ENCODE results near the gene RAB3IL1.
"Not testable (repeated sequence)": the region's sequence is repeated elsewhere in the genome, so short reads cannot be mapped to it uniquely, and the experiment has no call there.

The RAB3IL1 gene

DNA sequence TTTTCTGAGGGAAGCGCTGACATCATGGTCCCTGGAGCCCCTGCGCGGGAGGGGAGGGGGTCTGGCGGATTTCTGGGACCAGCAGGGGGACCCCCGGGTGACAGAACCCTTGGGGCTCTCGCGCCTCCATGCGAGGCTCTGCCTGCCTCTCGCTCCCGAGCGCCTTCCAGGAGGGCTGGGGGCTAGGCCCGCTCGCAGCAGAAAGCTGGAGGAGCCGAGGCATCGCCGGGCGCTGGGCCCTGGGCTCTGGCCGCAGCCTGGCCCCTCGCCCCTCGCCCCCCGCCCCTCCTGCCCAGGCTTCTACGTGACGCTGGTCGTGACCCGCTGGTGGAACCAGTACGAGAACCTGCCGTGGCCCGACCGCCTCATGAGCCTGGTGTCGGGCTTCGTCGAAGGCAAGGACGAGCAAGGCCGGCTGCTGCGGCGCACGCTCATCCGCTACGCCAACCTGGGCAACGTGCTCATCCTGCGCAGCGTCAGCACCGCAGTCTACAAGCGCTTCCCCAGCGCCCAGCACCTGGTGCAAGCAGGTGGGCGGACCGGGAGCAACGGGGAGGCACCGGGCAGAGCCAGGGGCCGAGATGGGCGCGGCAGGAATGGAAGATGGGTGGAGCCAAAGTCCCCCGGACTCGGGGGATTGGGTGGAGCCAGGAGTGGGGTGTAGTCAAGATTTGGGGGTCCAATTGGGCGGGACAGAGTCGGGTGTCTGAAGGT is 38.2 kb upstream of the RAB3IL1 start:
- intact Hi-C loops (cut with DNase I; ENCODE audit: low total_unique reads): no loop called here
- DNase-seq: peak in 1 of 2 donors; percentile 70
- peak overlapping the region; percentile 56 to 61 for H3K27ac ChIP-seq
- peaks cover 0 to 8% (median 0%) of the 10 kb centered on the region in 3 donors for H3K36me3 ChIP-seq
- H3K27me3 ChIP-seq: peaks cover 0 to 11% of the 10 kb centered on the region in 2 donors
- peaks cover 0 to 17% (median 13%) of the 10 kb centered on the region in 4 donors for H3K4me1 ChIP-seq
- H3K4me3 ChIP-seq: peak overlapping the region; percentile 42 to 50
- H3K9me3 ChIP-seq: no peaks in the 10 kb centered on the region
- TF ChIP-seq, protein P1, sequence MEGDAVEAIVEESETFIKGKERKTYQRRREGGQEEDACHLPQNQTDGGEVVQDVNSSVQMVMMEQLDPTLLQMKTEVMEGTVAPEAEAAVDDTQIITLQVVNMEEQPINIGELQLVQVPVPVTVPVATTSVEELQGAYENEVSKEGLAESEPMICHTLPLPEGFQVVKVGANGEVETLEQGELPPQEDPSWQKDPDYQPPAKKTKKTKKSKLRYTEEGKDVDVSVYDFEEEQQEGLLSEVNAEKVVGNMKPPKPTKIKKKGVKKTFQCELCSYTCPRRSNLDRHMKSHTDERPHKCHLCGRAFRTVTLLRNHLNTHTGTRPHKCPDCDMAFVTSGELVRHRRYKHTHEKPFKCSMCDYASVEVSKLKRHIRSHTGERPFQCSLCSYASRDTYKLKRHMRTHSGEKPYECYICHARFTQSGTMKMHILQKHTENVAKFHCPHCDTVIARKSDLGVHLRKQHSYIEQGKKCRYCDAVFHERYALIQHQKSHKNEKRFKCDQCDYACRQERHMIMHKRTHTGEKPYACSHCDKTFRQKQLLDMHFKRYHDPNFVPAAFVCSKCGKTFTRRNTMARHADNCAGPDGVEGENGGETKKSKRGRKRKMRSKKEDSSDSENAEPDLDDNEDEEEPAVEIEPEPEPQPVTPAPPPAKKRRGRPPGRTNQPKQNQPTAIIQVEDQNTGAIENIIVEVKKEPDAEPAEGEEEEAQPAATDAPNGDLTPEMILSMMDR (IDR thresholded peaks at IDR 0.05): no peak

DNA sequence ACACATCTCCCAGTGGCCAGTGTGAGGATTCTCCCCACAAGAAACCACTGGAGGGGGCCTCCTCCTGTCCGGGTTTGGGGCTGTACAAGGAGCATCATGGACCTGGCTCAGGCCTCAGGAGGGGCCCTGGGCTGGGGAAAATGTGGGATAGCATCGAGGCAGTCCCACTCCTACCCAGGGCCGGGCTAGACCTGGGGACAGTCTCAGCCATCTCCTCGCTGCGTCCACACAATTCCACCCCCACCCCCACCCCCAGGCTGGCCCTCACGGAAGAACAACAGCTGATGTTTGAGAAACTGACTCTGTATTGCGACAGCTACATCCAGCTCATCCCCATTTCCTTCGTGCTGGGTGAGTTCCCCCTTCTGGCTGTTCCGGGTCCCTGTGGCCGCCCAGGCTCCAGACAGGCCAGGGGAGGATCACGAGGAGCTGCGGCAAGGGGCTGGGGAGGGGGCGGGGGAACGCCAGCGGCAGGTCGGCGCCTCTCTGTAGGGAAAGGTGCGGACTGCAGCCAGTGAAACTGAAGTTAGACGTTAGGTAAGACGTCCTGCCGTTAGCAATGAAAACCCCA is 37.6 kb upstream of the RAB3IL1 start:
- Histone ChIP-seq H3K4me3 (peak overlapping the region; percentile 42 to 50), H3K27me3 (peaks cover 0 to 11% of the 10 kb centered on the region in 2 donors), H3K27ac (peak overlapping the region; percentile 56 to 61), H3K4me1 (peaks cover 0 to 20% (median 15%) of the 10 kb centered on the region in 4 donors), H3K9me3 (no peaks in the 10 kb centered on the region), H3K36me3 (peaks cover 0 to 8% (median 0%) of the 10 kb centered on the region in 3 donors)
- TF ChIP-seq, protein P1 (IDR thresholded peaks at IDR 0.05): no peak
- intact Hi-C loops (cut with DNase I; ENCODE audit: low total_unique reads): no loop called here
- DNase-seq: peak; percentile 86 to 88

DNA sequence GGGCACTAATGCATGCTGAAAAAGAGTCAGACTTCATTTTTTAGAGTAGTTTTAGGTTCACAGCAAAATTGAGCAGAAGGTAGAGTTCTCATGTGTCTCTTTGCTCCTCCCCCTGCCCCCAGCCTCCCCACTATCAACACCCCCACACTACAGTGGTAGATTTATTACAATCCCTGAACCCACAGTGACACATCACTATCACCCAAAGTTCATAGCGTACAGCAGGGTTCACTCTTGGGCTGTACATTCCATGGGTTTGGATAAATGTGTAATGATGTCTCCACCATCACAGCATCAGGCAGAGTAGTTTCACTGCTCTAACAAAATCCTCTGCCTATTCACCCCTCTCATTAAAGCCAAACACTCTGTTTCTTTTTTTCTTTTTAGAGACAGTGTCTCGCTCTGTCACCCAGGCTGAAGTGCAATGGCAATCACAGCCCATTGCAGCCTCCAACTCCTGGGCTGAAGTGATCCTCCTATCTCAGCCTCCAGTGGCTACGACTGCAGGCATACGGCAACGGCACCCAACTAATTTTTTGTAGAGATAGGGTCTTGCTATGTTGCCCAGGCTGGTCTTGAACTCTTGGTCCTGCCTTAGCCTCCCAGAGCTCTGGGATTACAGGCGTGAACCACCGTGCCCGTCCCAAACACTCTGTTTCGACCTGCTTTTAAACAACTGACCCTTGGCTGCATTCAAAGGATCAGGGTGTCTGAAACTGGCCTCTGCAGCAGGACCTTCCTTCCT is 36.9 kb upstream of the RAB3IL1 start:
- Histone ChIP-seq H3K9me3 (no peaks in the 10 kb centered on the region), H3K4me3 (peak overlapping the region in 1 of 2 donors; percentile 50), H3K27ac (peak overlapping the region; percentile 56 to 61), H3K27me3 (peaks cover 0 to 11% of the 10 kb centered on the region in 2 donors), H3K36me3 (peaks cover 0 to 8% (median 0%) of the 10 kb centered on the region in 3 donors), H3K4me1 (peaks cover 0 to 27% (median 22%) of the 10 kb centered on the region in 4 donors)
- no peak for DNase-seq
- TF ChIP-seq, protein P1 (IDR thresholded peaks at IDR 0.05): no peak
- intact Hi-C loops (cut with DNase I; ENCODE audit: low total_unique reads): no loop called here

DNA sequence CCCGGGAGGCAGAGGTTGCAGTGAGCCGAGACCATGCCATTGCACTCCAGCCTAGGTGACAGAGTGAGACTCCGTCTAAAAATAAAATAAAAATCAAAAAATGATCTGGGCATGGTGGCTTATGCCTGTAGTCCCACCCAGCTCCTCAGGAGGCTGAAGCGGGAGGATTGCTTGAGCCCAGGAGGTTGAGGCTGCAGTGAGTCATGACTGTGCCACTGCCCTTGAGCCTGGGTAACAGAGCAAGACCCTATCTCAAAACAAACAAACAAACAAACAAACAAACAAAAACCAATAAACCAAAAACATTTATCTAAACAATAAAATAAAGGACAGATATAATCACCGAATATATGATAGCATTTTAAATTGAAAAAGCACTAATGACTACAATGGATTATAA is 36.3 kb upstream of the RAB3IL1 start:
- H3K9me3 ChIP-seq; H3K36me3 ChIP-seq; H3K4me3 ChIP-seq; H3K27ac ChIP-seq; DNase-seq; intact Hi-C loops (cut with DNase I; ENCODE audit: low total_unique reads): not testable (repeated sequence)
- Histone ChIP-seq H3K4me1 (peaks cover 0 to 33% (median 26%) of the 10 kb centered on the region in 4 donors), H3K27me3 (peaks cover 0 to 11% of the 10 kb centered on the region in 2 donors)

DNA sequence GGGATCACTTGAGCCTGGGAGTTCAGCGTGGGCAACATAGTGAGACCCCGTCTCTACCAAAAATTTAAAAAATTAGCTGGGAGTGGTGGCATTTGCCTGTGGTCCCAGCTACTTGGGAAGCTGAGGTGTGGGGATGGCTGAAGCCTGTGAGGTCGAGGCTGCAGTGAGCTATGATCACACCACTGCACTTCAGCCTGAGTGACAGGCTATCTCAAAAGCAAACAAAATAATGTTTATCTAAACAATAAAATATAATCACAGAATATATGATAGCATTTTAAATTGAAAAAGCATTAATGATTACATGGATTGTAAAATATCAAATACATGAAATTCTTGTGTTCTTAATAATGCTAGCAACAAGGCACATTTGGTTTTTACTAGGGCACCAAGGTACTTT is 35.5 kb upstream of the RAB3IL1 start:
- no peak for DNase-seq
- no peak overlapping the region for H3K4me3 ChIP-seq
- no peak overlapping the region for H3K27ac ChIP-seq
- H3K9me3 ChIP-seq: no peaks in the 10 kb centered on the region
- peaks cover 0 to 11% of the 10 kb centered on the region in 2 donors for H3K27me3 ChIP-seq
- peaks cover 0 to 2% (median 0%) of the 10 kb centered on the region in 3 donors for H3K36me3 ChIP-seq
- intact Hi-C loops (cut with DNase I; ENCODE audit: low total_unique reads): no loop called here
- H3K4me1 ChIP-seq: peaks cover 0 to 39% (median 28%) of the 10 kb centered on the region in 4 donors
- TF ChIP-seq, protein P1 (IDR thresholded peaks at IDR 0.05): no peak
